Ishikawa (cell line): ENCODE measurements around the gene GRHL1.

Experiments
- CREB1 ChIP-seq: IDR thresholded peaks from 2 replicates; pipeline ENCODE4 v1.6.1; 2012; ENCODE audit warnings: low read depth
- EGR1 ChIP-seq: IDR thresholded peaks from 2 replicates; pipeline ENCODE4 v1.6.1; 2012
- FOXM1 ChIP-seq: IDR thresholded peaks from 2 replicates; pipeline ENCODE4 v1.6.1; 2012; ENCODE audit warnings: low read depth, borderline replicate concordance
- RAD21 ChIP-seq: IDR thresholded peaks from 2 replicates; pipeline ENCODE4 v1.6.1; 2012; ENCODE audit warnings: low read depth
- REST ChIP-seq: IDR thresholded peaks from 2 replicates; pipeline ENCODE4 v1.6.1; 2012; ENCODE audit warnings: low read depth, mild to moderate bottlenecking
- TCF12 ChIP-seq: IDR thresholded peaks from 2 replicates; pipeline ENCODE4 v1.6.1; 2012; ENCODE audit warnings: low read depth
- YY1 ChIP-seq: IDR thresholded peaks from 2 replicates; pipeline ENCODE4 v1.6.1; 2012; ENCODE audit warnings: low read depth

- TF ChIP-seq TCF12 (no peak), CREB1 (no peak), REST (no peak), YY1 (no peak), RAD21 (no peak), EGR1 (no peak), FOXM1 (no peak)
These were observed 49.0 kb downstream of the GRHL1 start for GRCh38 chr2:10000541-10000940.
